ENCODE results near the gene B3GNT8. TPM values are rescaled to one million over a fixed set of nuclear protein-coding genes. Genes with fewer than 3 reads are reported as not detected.

Gene B3GNT8
- total RNA-seq: 2.2 and 2.8 TPM in 2 replicates

GRCh38 chr19:41426952-41427646 is at the start of gene B3GNT8:
Gene B3GNT8, minus strand, starts transcription at chr19:41427374. Its CDS starts 596 bp downstream, at chr19:41426778.

GRCh38 chr19:41442473-41443355 is 15.5 kb upstream of the B3GNT8 start, which contains the start of gene ERICH4:
Gene ERICH4, plus strand, starts transcription at chr19:41443156. Its CDS starts 14 bp downstream, at chr19:41443170.

GRCh38 chr19:41439441-41440222 is 12.5 kb upstream of the B3GNT8 start, which contains the start of gene DMAC2:
Gene DMAC2, minus strand, starts transcription at chr19:41439912. Its CDS starts 13 bp downstream, at chr19:41439899.

GRCh38 chr19:41397086-41398049 is 29.8 kb downstream of the B3GNT8 start, which contains the start of the genes BCKDHA and EXOSC5:
Gene BCKDHA, plus strand, starts transcription at chr19:41397818. Its CDS starts 10 bp downstream, at chr19:41397828.
Gene EXOSC5, minus strand, starts transcription at chr19:41397359. Its CDS starts 31 bp downstream, at chr19:41397328.

GRCh38 chr19:41376241-41376997 is 50.8 kb downstream of the B3GNT8 start, which contains the start of gene TMEM91:
Gene TMEM91, plus strand, starts transcription at chr19:41376533. Its CDS starts 1,777 bp downstream, at chr19:41378310.

Other genes with a start within 250 kb of the B3GNT8 start
- 0.09 and 0.54 TPM in 2 replicates for gene CYP2S1, start 234.2 kb downstream of the B3GNT8 start, total RNA-seq
- gene AXL, start 208.2 kb downstream of the B3GNT8 start, total RNA-seq: 91.9 and 209 TPM in 2 replicates
- gene HNRNPUL1, start 163.0 kb downstream of the B3GNT8 start, total RNA-seq: 69.6 and 79.2 TPM in 2 replicates
- 7.9 and 9.5 TPM in 2 replicates for gene CCDC97, start 117.2 kb downstream of the B3GNT8 start, total RNA-seq
- gene TGFB1, start 73.5 kb downstream of the B3GNT8 start, total RNA-seq: 19.4 and 52.1 TPM in 2 replicates
- 9.8 and 10.8 TPM in 2 replicates for gene B9D2, start 63.2 kb downstream of the B3GNT8 start, total RNA-seq
- gene TMEM91, start 50.8 kb downstream of the B3GNT8 start, total RNA-seq: 6.3 and 7.1 TPM in 2 replicates
- 14.4 and 18.3 TPM in 2 replicates for gene EXOSC5, start 30.0 kb downstream of the B3GNT8 start, total RNA-seq
- 43.4 and 47.3 TPM in 2 replicates for gene BCKDHA, start 29.6 kb downstream of the B3GNT8 start, total RNA-seq
- gene DMAC2, start 12.5 kb upstream of the B3GNT8 start, total RNA-seq: 40.2 and 42.0 TPM in 2 replicates
- gene ERICH4, start 15.8 kb upstream of the B3GNT8 start, total RNA-seq: not detected in 2 replicates
- 0.47 and 1.6 TPM in 2 replicates for gene CEACAM21, start 148.8 kb upstream of the B3GNT8 start, total RNA-seq
- gene CEACAM4, start 199.7 kb upstream of the B3GNT8 start, total RNA-seq: not detected in 2 replicates

All from endothelial cell of coronary artery (primary cell).